Neural progenitor cell (in vitro differentiated cells): ENCODE results near the gene MTX1. TPM values are rescaled to one million over a fixed set of nuclear protein-coding genes. Genes with fewer than 3 reads are reported as not detected.
A peak's percentile ranks its signal among the peaks of the same experiment; 100 is the strongest.
"Not testable (repeated sequence)": the region's sequence is repeated elsewhere in the genome, so short reads cannot be mapped to it uniquely, and the experiment has no call there.

ENCODE experiments used
- DNase-seq: peaks from one replicate; pipeline ENCODE4 v3.0.0-alpha.2; 2016; ENCODE audit warnings: low spot score
- H2AFZ ChIP-seq: fragments of 200-600 bp; sonication (generic); replicated peaks from 2 replicates; pipeline ENCODE4 v1.6.1; 2016; ENCODE audit warnings: antibody characterized with exemption
- H3F3A ChIP-seq: fragments of 200-600 bp; sonication (generic); 2 replicates; pipeline ENCODE4 v1.6.1; 2016; ENCODE audit warnings: antibody characterized with exemption, low read depth
- H3K27ac ChIP-seq: fragments of 200-600 bp; sonication (generic); 2 replicates; pipeline ENCODE4 v1.5.1; 2016; ENCODE audit warnings: mild to moderate bottlenecking
- H3K27me3 ChIP-seq: fragments of 200-600 bp; sonication (generic); 2 replicates; pipeline ENCODE4 v1.6.1; 2016; ENCODE audit warnings: mild to moderate bottlenecking, moderate library complexity
- H3K36me3 ChIP-seq: fragments of 200-600 bp; sonication (generic); 2 replicates; pipeline ENCODE4 v1.5.1; 2016
- H3K4me1 ChIP-seq: fragments of 200-600 bp; sonication (generic); 2 replicates; pipeline ENCODE4 v1.6.1; 2016; ENCODE audit warnings: mixed run types
- H3K4me2 ChIP-seq: fragments of 200-600 bp; sonication (generic); 2 replicates; pipeline ENCODE4 v1.6.1; 2016
- H3K4me3 ChIP-seq: fragments of 200-600 bp; sonication (generic); 2 replicates; pipeline ENCODE4 v1.5.1; 2016
- H3K79me2 ChIP-seq: fragments of 200-600 bp; sonication (generic); 2 replicates; pipeline ENCODE4 v1.6.1; 2016; ENCODE audit warnings: low read depth
- H3K9ac ChIP-seq: fragments of 200-600 bp; sonication (generic); 2 replicates; pipeline ENCODE4 v1.6.1; 2016
- H3K9me3 ChIP-seq: fragments of 200-600 bp; sonication (generic); 2 replicates; pipeline ENCODE4 v1.5.1; 2016; ENCODE audit warnings: low read depth
- H4K20me1 ChIP-seq: fragments of 200-600 bp; sonication (generic); 2 replicates; pipeline ENCODE4 v1.6.1; 2016; ENCODE audit warnings: low read depth
- H3K27ac Mint-ChIP-seq: 3 replicates; pipeline ENCODE4 v1.8.0; 2021; ENCODE audit warnings: mixed read lengths
- H3K27me3 Mint-ChIP-seq: 2 replicates; pipeline ENCODE4 v1.8.0; 2022; ENCODE audit warnings: low read depth, mild to moderate bottlenecking, inconsistent platforms, moderate library complexity, mixed read lengths; ENCODE audit not compliant: insufficient read depth
- H3K36me3 Mint-ChIP-seq: 3 replicates; pipeline ENCODE4 v1.8.0; 2021; ENCODE audit warnings: mixed read lengths
- H3K4me1 Mint-ChIP-seq: 3 replicates; pipeline ENCODE4 v1.8.0; 2021; ENCODE audit warnings: mixed read lengths
- H3K4me3 Mint-ChIP-seq: 3 replicates; pipeline ENCODE4 v1.8.0; 2021; ENCODE audit warnings: mild to moderate bottlenecking, moderate library complexity, mixed read lengths
- H3K9me3 Mint-ChIP-seq: 3 replicates; pipeline ENCODE4 v1.8.0; 2020; ENCODE audit warnings: mixed read lengths
- CTCF ChIP-seq: fragments of 200-600 bp; sonication (generic); IDR thresholded peaks from 2 replicates; pipeline ENCODE4 v1.5.1; 2017; ENCODE audit warnings: antibody characterized with exemption, mild to moderate bottlenecking
- EZH2 ChIP-seq: fragments of 200-600 bp; sonication (generic); IDR thresholded peaks from 2 replicates; pipeline ENCODE4 v1.6.1; 2017; ENCODE audit warnings: antibody characterized with exemption, mild to moderate bottlenecking, moderate library complexity
- EZH2phosphoT487 ChIP-seq: fragments of 200-600 bp; sonication (generic); IDR thresholded peaks from 2 replicates; pipeline ENCODE4 v1.6.1; 2017; ENCODE audit warnings: antibody characterized with exemption
- total RNA-seq: library from RNA; depleted of rRNA; stranded (reverse); fragments of >200 nt; gene quantifications from 2 replicates; pipeline ENCODE4 v1.2.3, GENCODE V29; 2015; ENCODE audit warnings: low replicate concordance

The MTX1 gene
- total RNA-seq, 1 donor from 2014 or later: 25.6 TPM

DNA sequence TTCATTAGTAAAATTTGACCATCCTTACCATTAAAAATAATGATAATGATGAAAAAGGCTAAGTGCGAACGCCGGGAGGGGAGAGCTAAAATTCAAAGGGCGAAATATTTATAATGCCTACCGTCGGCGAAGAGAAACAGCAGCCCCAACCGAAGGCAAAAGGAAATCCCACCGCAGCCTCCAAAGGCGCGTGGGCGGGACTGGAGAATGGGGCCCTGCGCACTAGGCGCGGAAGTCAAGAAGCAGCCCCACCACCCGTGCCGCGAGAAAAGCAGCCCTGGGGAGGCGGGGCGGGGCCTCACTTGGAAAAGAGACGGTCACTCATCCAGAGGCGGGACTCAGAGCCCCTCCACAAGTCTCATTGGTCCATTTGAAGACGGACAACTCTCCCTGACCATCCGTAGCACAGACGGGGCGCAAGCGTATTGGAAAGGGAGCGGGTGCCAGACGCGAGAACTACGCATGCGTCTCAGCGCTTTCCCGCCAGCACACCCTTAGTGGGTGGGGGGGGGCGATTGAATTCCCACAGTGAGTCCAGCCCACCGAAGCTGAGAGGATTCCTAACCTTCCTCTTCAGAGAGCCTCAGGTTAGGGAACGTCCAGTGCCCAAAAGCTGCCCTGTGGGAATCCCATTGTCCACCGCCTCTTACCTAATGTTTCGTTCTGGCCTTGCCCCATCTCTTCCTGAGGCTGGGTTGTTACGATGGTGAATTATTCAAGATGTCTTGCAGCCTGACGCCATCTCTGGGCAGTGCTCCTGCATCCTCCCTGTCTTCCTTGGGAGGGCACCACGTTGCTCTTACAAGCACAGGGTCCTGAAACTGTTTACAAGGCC lies 19.0 kb downstream of the MTX1 start:
- Histone ChIP-seq H3K4me1 (peaks cover 20% of the 10 kb centered on the region), H2AFZ (peak overlapping the region; percentile 53), H3F3A (peaks cover 44% of the 10 kb centered on the region), H3K27me3 (peaks cover 7% of the 10 kb centered on the region), H3K36me3 (no peaks in the 10 kb centered on the region), H4K20me1 (peaks cover 12% of the 10 kb centered on the region), H3K79me2 (peaks cover 27% of the 10 kb centered on the region), H3K9ac (peak overlapping the region; percentile 40), H3K9me3 (no peaks in the 10 kb centered on the region), H3K4me3 (peak overlapping the region; percentile 57), H3K27ac (peak overlapping the region; percentile 83), H3K4me2 (peak overlapping the region; percentile 84)
- Mint-ChIP-seq H3K4me1 (peaks cover 41% of the 10 kb centered on the region), H3K4me3 (peak overlapping the region; percentile 89), H3K27ac (peak overlapping the region; percentile 99), H3K36me3 (peaks cover 9% of the 10 kb centered on the region), H3K27me3 (peaks cover 8% of the 10 kb centered on the region), H3K9me3 (no peaks in the 10 kb centered on the region)
- TF ChIP-seq EZH2 (no peak), EZH2phosphoT487 (peak; percentile 10), CTCF (peak; percentile 24)
- peak; percentile 99 for DNase-seq

DNA sequence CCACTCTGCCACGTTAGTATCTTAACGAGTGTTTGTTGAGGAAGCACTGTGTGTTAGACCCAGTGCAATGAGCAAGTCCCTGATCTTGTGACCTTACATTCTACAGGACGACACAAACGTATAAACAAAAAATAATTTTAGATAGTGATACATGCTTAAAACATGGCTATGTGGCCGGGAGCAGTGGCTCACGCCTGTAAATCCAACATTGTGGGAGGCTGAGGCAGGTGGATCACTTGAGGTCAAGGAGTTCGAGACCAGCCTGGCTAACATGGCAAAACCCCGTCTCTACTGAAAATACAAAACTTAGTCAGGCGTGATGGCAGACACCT lies 19.6 kb downstream of the MTX1 start:
- peaks cover 8% of the 10 kb centered on the region for H3K27me3 Mint-ChIP-seq
- H3K9me3 ChIP-seq: no peaks in the 10 kb centered on the region
- peak overlapping the region; percentile 83 for H3K27ac ChIP-seq
- H3K4me3 Mint-ChIP-seq: peak overlapping the region; percentile 89
- peaks cover 7% of the 10 kb centered on the region for H3K27me3 ChIP-seq
- TF ChIP-seq CTCF (peak; percentile 0), EZH2 (no peak)
- H3K9ac ChIP-seq: peak overlapping the region; percentile 40
- H4K20me1 ChIP-seq: peaks cover 12% of the 10 kb centered on the region
- H3K4me3 ChIP-seq: peak overlapping the region; percentile 57
- H3K4me1 ChIP-seq: peaks cover 20% of the 10 kb centered on the region
- peaks cover 41% of the 10 kb centered on the region for H3K4me1 Mint-ChIP-seq
- H3K27ac Mint-ChIP-seq: peak overlapping the region; percentile 99
- H3K4me2 ChIP-seq: peak overlapping the region; percentile 76
- peaks cover 8% of the 10 kb centered on the region for H3K36me3 Mint-ChIP-seq
- H3F3A ChIP-seq: peaks cover 41% of the 10 kb centered on the region
- H2AFZ ChIP-seq: peak overlapping the region; percentile 53
- H3K9me3 Mint-ChIP-seq: no peaks in the 10 kb centered on the region
- H3K79me2 ChIP-seq: peaks cover 27% of the 10 kb centered on the region
- no peaks in the 10 kb centered on the region for H3K36me3 ChIP-seq
- no peak for DNase-seq

- H3K4me1 Mint-ChIP-seq: peaks cover 19% of the 10 kb centered on the region
- H3K9me3 Mint-ChIP-seq, H3K4me3 Mint-ChIP-seq, DNase-seq, H3K79me2 ChIP-seq, H3K27ac Mint-ChIP-seq, H3K27me3 Mint-ChIP-seq, H3K4me3 ChIP-seq, H3K27ac ChIP-seq, H4K20me1 ChIP-seq, H3K9ac ChIP-seq, H3K4me2 ChIP-seq, H3K36me3 ChIP-seq, H3K27me3 ChIP-seq, H2AFZ ChIP-seq, H3K9me3 ChIP-seq, H3K36me3 Mint-ChIP-seq: not testable (repeated sequence)
- Histone ChIP-seq H3K4me1 (peaks cover 11% of the 10 kb centered on the region), H3F3A (peaks cover 20% of the 10 kb centered on the region)
Measured at GRCh38 chr1:155231302-155231701, 22.8 kb downstream of the MTX1 start.

DNA sequence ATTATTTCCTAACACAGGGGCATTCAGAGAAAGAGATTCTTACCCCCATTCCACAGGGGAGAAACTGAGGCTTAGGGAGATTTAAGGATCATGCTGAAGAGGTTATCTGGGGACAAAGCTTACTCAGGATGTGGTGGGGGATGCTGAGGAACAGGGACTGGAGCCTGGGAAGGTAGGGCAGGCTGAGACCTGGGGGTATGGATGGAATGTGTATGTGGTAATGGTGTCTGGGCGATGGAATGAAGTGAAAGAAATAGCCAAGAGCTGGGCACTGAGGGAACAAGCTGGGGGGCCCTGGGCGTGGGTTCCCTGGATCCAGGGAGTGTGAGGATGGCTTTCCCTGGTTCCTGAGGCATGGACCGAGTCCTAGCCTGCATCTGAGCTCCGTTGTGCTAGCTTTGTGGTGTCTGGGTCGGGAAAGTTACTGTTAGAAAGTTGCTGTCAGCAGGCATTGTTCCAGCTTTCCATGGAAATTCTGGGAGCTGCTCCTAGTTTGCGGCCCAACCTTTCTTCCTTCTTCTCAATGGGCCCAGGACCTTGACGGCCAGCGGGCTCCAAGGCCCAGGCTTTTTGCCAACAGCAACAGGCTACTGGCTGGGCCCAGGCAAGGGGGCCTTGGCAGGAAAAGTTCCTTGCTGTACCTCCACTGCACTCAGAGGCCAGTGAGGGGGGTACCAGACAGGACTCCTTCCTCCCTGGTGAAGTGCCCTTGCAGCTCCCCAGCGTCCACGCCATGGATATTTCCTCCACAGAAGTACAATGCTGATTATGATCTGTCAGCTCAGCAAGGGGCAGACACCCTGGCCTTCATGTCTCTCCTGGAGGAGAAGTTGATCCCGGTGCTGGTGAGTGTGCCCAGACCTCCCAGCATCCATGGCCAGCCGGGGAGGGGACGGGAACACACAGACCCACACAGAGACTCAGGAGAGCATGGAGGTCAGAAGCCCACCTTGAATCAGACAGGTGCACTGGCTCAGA lies 23.8 kb downstream of the MTX1 start:
- not testable (repeated sequence) for H4K20me1 ChIP-seq, H3K4me3 ChIP-seq, H3K9ac ChIP-seq, H3K79me2 ChIP-seq, H3K4me3 Mint-ChIP-seq, H3K9me3 ChIP-seq, H3K27ac ChIP-seq, H3K9me3 Mint-ChIP-seq, H3K27me3 Mint-ChIP-seq, H3F3A ChIP-seq, H3K36me3 Mint-ChIP-seq, H3K27ac Mint-ChIP-seq, H3K4me2 ChIP-seq, DNase-seq, H3K36me3 ChIP-seq, H3K27me3 ChIP-seq, H2AFZ ChIP-seq, H3K4me1 ChIP-seq
- peaks cover 12% of the 10 kb centered on the region for H3K4me1 Mint-ChIP-seq

GRCh38 chr1:155233502-155233901 lies 25.0 kb downstream of the MTX1 start:
- H3K4me2 ChIP-seq, H3K27me3 ChIP-seq, H3F3A ChIP-seq, H3K4me3 ChIP-seq, H3K9me3 Mint-ChIP-seq, H3K9ac ChIP-seq, H3K36me3 ChIP-seq, H3K4me3 Mint-ChIP-seq, H3K27ac ChIP-seq, H3K27me3 Mint-ChIP-seq, DNase-seq, H3K27ac Mint-ChIP-seq, H3K9me3 ChIP-seq, H3K79me2 ChIP-seq, H4K20me1 ChIP-seq, H3K4me1 Mint-ChIP-seq, H2AFZ ChIP-seq, H3K36me3 Mint-ChIP-seq, H3K4me1 ChIP-seq: not testable (repeated sequence)

GRCh38 chr1:155235375-155235774 lies 26.9 kb downstream of the MTX1 start:
- not testable (repeated sequence) for H3K27me3 ChIP-seq, H3K9me3 ChIP-seq, H3K4me1 Mint-ChIP-seq, H2AFZ ChIP-seq, H4K20me1 ChIP-seq, H3K27me3 Mint-ChIP-seq, H3K27ac Mint-ChIP-seq, H3K9me3 Mint-ChIP-seq, H3K4me1 ChIP-seq, H3K36me3 Mint-ChIP-seq, H3K27ac ChIP-seq, DNase-seq, H3K36me3 ChIP-seq, H3K79me2 ChIP-seq, H3F3A ChIP-seq, H3K9ac ChIP-seq, H3K4me3 Mint-ChIP-seq, H3K4me2 ChIP-seq, H3K4me3 ChIP-seq
